ENCODE results near the gene LRRC4C.

Gene LRRC4C

GRCh38 chr11:41494716-41495115 lies 35.3 kb upstream of the LRRC4C start:
- DNase-seq (ENCODE audit: extremely low read depth, insufficient read length), result no peak
- TF ChIP-seq CTCF (IDR thresholded peaks at IDR 0.05; ENCODE audit: insufficient read depth, low read length, poor library complexity, severe bottlenecking), result no peak
- no peaks in the 10 kb centered on the region for H3K27me3 ChIP-seq (replicated peaks; ENCODE audit: control insufficient read depth, insufficient read depth, low read length)
- H3K36me3 ChIP-seq (ENCODE audit: control insufficient read depth, insufficient read depth, low read length), result no peaks in the 10 kb centered on the region
- no peak overlapping the region for H3K4me3 ChIP-seq (replicated peaks; ENCODE audit: low read depth, low read length)

GRCh38 chr11:41486424-41486823 lies 27.0 kb upstream of the LRRC4C start:
- Histone ChIP-seq H3K27me3 (replicated peaks; ENCODE audit: control insufficient read depth, insufficient read depth, low read length) (no peaks in the 10 kb centered on the region), H3K4me3 (replicated peaks; ENCODE audit: low read depth, low read length) (no peak overlapping the region), H3K36me3 (ENCODE audit: control insufficient read depth, insufficient read depth, low read length) (no peaks in the 10 kb centered on the region)
- DNase-seq (ENCODE audit: extremely low read depth, insufficient read length), result no peak
- no peak for TF ChIP-seq CTCF (IDR thresholded peaks at IDR 0.05; ENCODE audit: insufficient read depth, low read length, poor library complexity, severe bottlenecking)

- no peak for TF ChIP-seq CTCF (IDR thresholded peaks at IDR 0.05; ENCODE audit: insufficient read depth, low read length, poor library complexity, severe bottlenecking)
- Histone ChIP-seq H3K27me3 (replicated peaks; ENCODE audit: control insufficient read depth, insufficient read depth, low read length) (no peaks in the 10 kb centered on the region), H3K36me3 (ENCODE audit: control insufficient read depth, insufficient read depth, low read length) (no peaks in the 10 kb centered on the region), H3K4me3 (replicated peaks; ENCODE audit: low read depth, low read length) (no peak overlapping the region)
- DNase-seq (ENCODE audit: extremely low read depth, insufficient read length), result no peak
Measured at GRCh38 chr11:41483956-41484355, 24.5 kb upstream of the LRRC4C start.

GRCh38 chr11:41479179-41479578 lies 19.7 kb upstream of the LRRC4C start:
- TF ChIP-seq CTCF (IDR thresholded peaks at IDR 0.05; ENCODE audit: insufficient read depth, low read length, poor library complexity, severe bottlenecking), result no peak
- DNase-seq (ENCODE audit: extremely low read depth, insufficient read length), result no peak
- Histone ChIP-seq H3K27me3 (replicated peaks; ENCODE audit: control insufficient read depth, insufficient read depth, low read length) (no peaks in the 10 kb centered on the region), H3K36me3 (ENCODE audit: control insufficient read depth, insufficient read depth, low read length) (no peaks in the 10 kb centered on the region), H3K4me3 (replicated peaks; ENCODE audit: low read depth, low read length) (no peak overlapping the region)

- no peaks in the 10 kb centered on the region for H3K27me3 ChIP-seq (replicated peaks; ENCODE audit: control insufficient read depth, insufficient read depth, low read length)
- H3K36me3 ChIP-seq (ENCODE audit: control insufficient read depth, insufficient read depth, low read length), result no peaks in the 10 kb centered on the region
- H3K4me3 ChIP-seq (replicated peaks; ENCODE audit: low read depth, low read length), result no peak overlapping the region
- DNase-seq (ENCODE audit: extremely low read depth, insufficient read length), result no peak
- peak; percentile 55 for TF ChIP-seq CTCF (IDR thresholded peaks at IDR 0.05; ENCODE audit: insufficient read depth, low read length, poor library complexity, severe bottlenecking)
Measured at GRCh38 chr11:41461057-41461681, 1.7 kb upstream of the LRRC4C start.

GRCh38 chr11:41458641-41459040 lies 811 bp downstream of the LRRC4C start:
- no peaks in the 10 kb centered on the region for H3K27me3 ChIP-seq (replicated peaks; ENCODE audit: control insufficient read depth, insufficient read depth, low read length)
- no peak overlapping the region for H3K4me3 ChIP-seq (replicated peaks; ENCODE audit: low read depth, low read length)
- TF ChIP-seq CTCF (IDR thresholded peaks at IDR 0.05; ENCODE audit: insufficient read depth, low read length, poor library complexity, severe bottlenecking), result no peak
- DNase-seq (ENCODE audit: extremely low read depth, insufficient read length), result no peak
- no peaks in the 10 kb centered on the region for H3K36me3 ChIP-seq (ENCODE audit: control insufficient read depth, insufficient read depth, low read length)
